KMS-11 (cell line): ENCODE measurements around the gene LPP.

Experiments used
- H2AFZ ChIP-seq: fragments of 200-600 bp; sonication (generic); 2 replicates; pipeline ENCODE4 v1.6.1; 2016; ENCODE audit warnings: antibody characterized with exemption, mixed run types, low read depth
- H3K27ac ChIP-seq: fragments of 200-600 bp; sonication (generic); 2 replicates; pipeline ENCODE4 v1.6.1; 2016; ENCODE audit warnings: mild to moderate bottlenecking, mixed run types
- H3K27me3 ChIP-seq: fragments of 200-600 bp; sonication (generic); 2 replicates; pipeline ENCODE4 v1.6.1; 2017; ENCODE audit warnings: mild to moderate bottlenecking, low read depth, mixed run types, moderate library complexity; ENCODE audit not compliant: insufficient read depth
- H3K36me3 ChIP-seq: fragments of 200-600 bp; sonication (generic); 2 replicates; pipeline ENCODE4 v1.6.1; 2017; ENCODE audit warnings: mild to moderate bottlenecking, mixed run types; ENCODE audit not compliant: insufficient read depth
- H3K4me1 ChIP-seq: fragments of 200-600 bp; sonication (generic); 2 replicates; pipeline ENCODE4 v1.6.1; 2016; ENCODE audit warnings: mild to moderate bottlenecking, low read depth, mixed run types; ENCODE audit not compliant: poor library complexity, severe bottlenecking
- H3K4me2 ChIP-seq: fragments of 200-600 bp; sonication (generic); 2 replicates; pipeline ENCODE4 v1.7.0; 2016; ENCODE audit warnings: mild to moderate bottlenecking, mixed run types
- H3K4me3 ChIP-seq: fragments of 200-600 bp; sonication (generic); IDR thresholded peaks from 2 replicates; pipeline ENCODE4 v1.6.1; 2017; ENCODE audit warnings: low read depth, low read length, mixed read lengths; ENCODE audit not compliant: insufficient read depth
- H3K79me2 ChIP-seq: fragments of 200-600 bp; sonication (generic); 2 replicates; pipeline ENCODE4 v1.6.1; 2016; ENCODE audit warnings: low read depth, mixed run types; ENCODE audit not compliant: insufficient read depth
- H3K9ac ChIP-seq: fragments of 200-600 bp; sonication (generic); 2 replicates; pipeline ENCODE4 v1.6.1; 2016; ENCODE audit warnings: mild to moderate bottlenecking, mixed run types
- H4K20me1 ChIP-seq: fragments of 200-600 bp; sonication (generic); 2 replicates; pipeline ENCODE4 v1.6.1; 2016; ENCODE audit warnings: mild to moderate bottlenecking, mixed run types; ENCODE audit not compliant: insufficient read depth
- CTCF ChIP-seq: fragments of 200-600 bp; sonication (generic); conservative IDR thresholded peaks from 2 replicates; pipeline ENCODE4 v1.6.1; 2017; ENCODE audit warnings: low read depth, mild to moderate bottlenecking, antibody characterized with exemption, low read length, moderate library complexity, mixed read lengths

Gene LPP

GRCh38 chr3:188268336-188268735 lies 114.4 kb downstream of the LPP start:
- Histone ChIP-seq H4K20me1 (no peaks in the 10 kb centered on the region), H3K27ac (no peak overlapping the region), H3K4me2 (no peak overlapping the region), H3K9ac (no peak overlapping the region), H3K27me3 (no peaks in the 10 kb centered on the region), H2AFZ (no peak overlapping the region), H3K79me2 (no peaks in the 10 kb centered on the region), H3K4me3 (no peak overlapping the region), H3K36me3 (no peaks in the 10 kb centered on the region), H3K4me1 (no peaks in the 10 kb centered on the region)
- TF ChIP-seq CTCF, result no peak

- H2AFZ ChIP-seq, result no peak overlapping the region
- H3K4me3 ChIP-seq, result no peak overlapping the region
- no peak overlapping the region for H3K4me2 ChIP-seq
- H3K79me2 ChIP-seq, result no peaks in the 10 kb centered on the region
- no peak overlapping the region for H3K9ac ChIP-seq
- H3K27ac ChIP-seq, result no peak overlapping the region
- no peaks in the 10 kb centered on the region for H3K36me3 ChIP-seq
- TF ChIP-seq CTCF, result no peak
- H4K20me1 ChIP-seq, result no peaks in the 10 kb centered on the region
- H3K4me1 ChIP-seq, result no peaks in the 10 kb centered on the region
- H3K27me3 ChIP-seq, result no peaks in the 10 kb centered on the region
Measured at GRCh38 chr3:188269040-188269439, 115.1 kb downstream of the LPP start.

GRCh38 chr3:188270423-188270972 lies 116.5 kb downstream of the LPP start:
- Histone ChIP-seq H3K9ac (no peak overlapping the region), H3K27me3 (no peaks in the 10 kb centered on the region), H2AFZ (no peak overlapping the region), H3K4me1 (no peaks in the 10 kb centered on the region), H4K20me1 (no peaks in the 10 kb centered on the region), H3K27ac (no peak overlapping the region), H3K4me2 (no peak overlapping the region), H3K79me2 (no peaks in the 10 kb centered on the region), H3K4me3 (no peak overlapping the region), H3K36me3 (no peaks in the 10 kb centered on the region)
- no peak for TF ChIP-seq CTCF

GRCh38 chr3:188271226-188271914 lies 117.4 kb downstream of the LPP start:
- Histone ChIP-seq H4K20me1 (no peaks in the 10 kb centered on the region), H3K36me3 (no peaks in the 10 kb centered on the region), H3K4me1 (no peaks in the 10 kb centered on the region), H3K4me2 (no peak overlapping the region), H3K27me3 (no peaks in the 10 kb centered on the region), H3K9ac (no peak overlapping the region), H3K79me2 (no peaks in the 10 kb centered on the region), H3K27ac (no peak overlapping the region), H2AFZ (no peak overlapping the region), H3K4me3 (no peak overlapping the region)
- no peak for TF ChIP-seq CTCF
